Bronchial epithelial cell (primary cell): ENCODE results near the gene CLIP1. TPM values are rescaled to one million over a fixed set of nuclear protein-coding genes. Genes with fewer than 3 reads are reported as not detected.
A peak's percentile ranks its signal among the peaks of the same experiment; 100 is the strongest.

Experiments
- DNase-seq: peaks from one replicate; pipeline ENCODE4 v3.0.0-alpha.2; 2010; ENCODE audit warnings: low read depth
- FAIRE-seq: peaks from 2 replicates; lab custom pipeline; 2011; peaks lifted over from hg19 to GRCh38; lab: Jason Lieb, UNC
- H3K27me3 ChIP-seq: 2 replicates; pipeline ENCODE4 v1.5.1; 2011; ENCODE audit warnings: low read length; ENCODE audit not compliant: control insufficient read depth, insufficient read depth
- H3K36me3 ChIP-seq: 2 replicates; pipeline ENCODE4 v1.5.1; 2011; ENCODE audit warnings: low read length; ENCODE audit not compliant: control insufficient read depth, insufficient read depth
- H3K4me3 ChIP-seq: 2 replicates; pipeline ENCODE4 v1.5.1; 2011; ENCODE audit warnings: mild to moderate bottlenecking, low read depth, low read length, control low read depth
- total RNA-seq: library from RNA; depleted of rRNA; stranded (reverse); fragments of >200 nt; gene quantifications from 2 replicates; pipeline ENCODE4 v1.2.1, GENCODE V29; 2014
- TF ChIP-seq, protein P1 (sequence below): IDR thresholded peaks from 2 replicates; pipeline ENCODE4 v1.5.1; 2011; ENCODE audit warnings: mild to moderate bottlenecking, moderate library complexity, low read length, control low read depth, inconsistent platforms; ENCODE audit not compliant: insufficient read depth, severe bottlenecking

Gene CLIP1
- total RNA-seq, 1 donor from 2014 or later, result 69.0 TPM

DNA sequence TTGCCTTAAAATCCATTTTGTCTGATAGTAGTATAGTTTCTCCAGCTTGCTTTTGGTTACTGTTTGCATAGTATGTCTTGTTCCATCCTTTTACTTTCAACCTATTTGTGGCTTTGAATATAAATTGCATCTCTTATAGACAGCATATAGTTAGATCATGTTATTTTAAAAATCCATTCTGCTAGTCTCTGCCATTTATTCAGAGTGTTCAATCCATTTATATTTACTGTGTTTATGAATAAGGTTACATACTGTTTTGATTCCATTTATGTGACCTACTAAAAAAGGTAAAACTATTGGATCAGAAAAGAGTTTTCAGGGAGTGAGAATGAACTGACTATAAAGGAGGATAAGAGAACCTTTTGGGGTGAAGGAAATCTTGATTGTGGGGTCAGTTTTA lies 126.6 kb downstream of the CLIP1 start:
- FAIRE-seq (no peak), DNase-seq (no peak)
- Histone ChIP-seq H3K4me3 (no peak overlapping the region), H3K27me3 (no peaks in the 10 kb centered on the region), H3K36me3 (peaks cover 3% of the 10 kb centered on the region)
- TF ChIP-seq, protein P1, sequence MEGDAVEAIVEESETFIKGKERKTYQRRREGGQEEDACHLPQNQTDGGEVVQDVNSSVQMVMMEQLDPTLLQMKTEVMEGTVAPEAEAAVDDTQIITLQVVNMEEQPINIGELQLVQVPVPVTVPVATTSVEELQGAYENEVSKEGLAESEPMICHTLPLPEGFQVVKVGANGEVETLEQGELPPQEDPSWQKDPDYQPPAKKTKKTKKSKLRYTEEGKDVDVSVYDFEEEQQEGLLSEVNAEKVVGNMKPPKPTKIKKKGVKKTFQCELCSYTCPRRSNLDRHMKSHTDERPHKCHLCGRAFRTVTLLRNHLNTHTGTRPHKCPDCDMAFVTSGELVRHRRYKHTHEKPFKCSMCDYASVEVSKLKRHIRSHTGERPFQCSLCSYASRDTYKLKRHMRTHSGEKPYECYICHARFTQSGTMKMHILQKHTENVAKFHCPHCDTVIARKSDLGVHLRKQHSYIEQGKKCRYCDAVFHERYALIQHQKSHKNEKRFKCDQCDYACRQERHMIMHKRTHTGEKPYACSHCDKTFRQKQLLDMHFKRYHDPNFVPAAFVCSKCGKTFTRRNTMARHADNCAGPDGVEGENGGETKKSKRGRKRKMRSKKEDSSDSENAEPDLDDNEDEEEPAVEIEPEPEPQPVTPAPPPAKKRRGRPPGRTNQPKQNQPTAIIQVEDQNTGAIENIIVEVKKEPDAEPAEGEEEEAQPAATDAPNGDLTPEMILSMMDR, result no peak

DNA sequence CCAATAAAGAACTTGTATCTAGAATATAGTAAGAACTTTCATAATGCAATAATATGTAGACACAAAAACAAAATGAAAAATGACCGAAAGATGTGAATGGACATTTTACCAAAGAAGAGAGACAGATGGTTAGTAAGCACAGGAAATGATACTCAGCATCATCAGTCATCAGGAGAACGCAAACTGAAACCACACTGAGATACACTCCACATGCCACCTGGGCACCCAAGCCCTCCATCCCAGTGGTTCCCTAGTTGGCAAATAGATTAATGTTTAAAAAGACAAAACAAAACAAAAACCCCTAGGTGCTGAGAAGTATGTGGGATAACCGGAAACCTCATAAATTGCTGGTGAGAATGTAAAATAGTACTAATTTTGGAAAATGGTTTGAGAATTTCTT lies 129.4 kb downstream of the CLIP1 start:
- FAIRE-seq, result no peak
- peaks cover 1% of the 10 kb centered on the region for H3K36me3 ChIP-seq

DNA sequence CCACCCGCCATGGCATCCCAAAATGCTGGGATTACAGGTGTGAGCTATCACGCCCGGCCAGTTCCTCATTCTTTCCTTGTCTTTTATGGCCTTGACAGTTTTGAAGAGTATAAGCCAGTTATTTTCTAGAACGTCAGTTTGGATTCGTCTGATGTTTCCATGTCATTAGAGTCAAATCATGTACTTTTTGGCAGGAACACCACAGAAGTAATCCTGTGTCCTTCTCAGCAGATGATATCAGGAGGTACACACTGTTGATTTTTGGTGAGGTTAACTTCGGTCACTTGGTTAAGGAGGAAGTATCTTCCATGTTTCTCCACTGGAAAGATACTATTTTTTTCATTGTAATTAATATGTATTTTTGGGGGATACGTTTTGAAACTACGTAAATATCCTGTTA lies 131.0 kb downstream of the CLIP1 start:
- TF ChIP-seq, protein P1, result no peak
- peaks cover 1% of the 10 kb centered on the region for H3K36me3 ChIP-seq
- DNase-seq, result no peak
- H3K4me3 ChIP-seq, result no peak overlapping the region
- FAIRE-seq, result no peak
- H3K27me3 ChIP-seq, result no peaks in the 10 kb centered on the region

More for the DNA sequence above, 129.4 kb downstream of the CLIP1 start:
- DNase-seq, result no peak
- Histone ChIP-seq H3K27me3 (no peaks in the 10 kb centered on the region), H3K4me3 (no peak overlapping the region)
- TF ChIP-seq, protein P1, result no peak

DNA sequence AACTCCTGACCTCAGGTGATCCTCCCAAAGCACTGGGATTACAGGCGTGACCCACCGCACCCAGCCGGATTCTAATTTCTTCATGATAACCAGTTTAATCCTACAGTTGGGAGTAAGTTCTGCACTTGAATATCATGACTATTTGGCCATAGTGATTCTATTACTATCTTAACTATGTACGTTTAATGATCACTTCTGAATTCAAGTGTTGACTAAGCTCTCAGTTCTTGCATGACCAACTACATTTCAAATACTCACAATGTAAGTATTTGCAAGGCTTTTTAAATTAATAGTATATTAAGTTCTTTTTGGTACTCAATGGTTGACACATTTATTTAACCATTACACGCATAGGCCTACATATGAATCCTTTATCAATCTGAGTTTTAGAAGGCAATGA lies 138.8 kb downstream of the CLIP1 start:
- Histone ChIP-seq H3K4me3 (no peak overlapping the region), H3K27me3 (no peaks in the 10 kb centered on the region), H3K36me3 (peaks cover 10% of the 10 kb centered on the region)
- FAIRE-seq, result no peak
- TF ChIP-seq, protein P1, result no peak
- no peak for DNase-seq

DNA sequence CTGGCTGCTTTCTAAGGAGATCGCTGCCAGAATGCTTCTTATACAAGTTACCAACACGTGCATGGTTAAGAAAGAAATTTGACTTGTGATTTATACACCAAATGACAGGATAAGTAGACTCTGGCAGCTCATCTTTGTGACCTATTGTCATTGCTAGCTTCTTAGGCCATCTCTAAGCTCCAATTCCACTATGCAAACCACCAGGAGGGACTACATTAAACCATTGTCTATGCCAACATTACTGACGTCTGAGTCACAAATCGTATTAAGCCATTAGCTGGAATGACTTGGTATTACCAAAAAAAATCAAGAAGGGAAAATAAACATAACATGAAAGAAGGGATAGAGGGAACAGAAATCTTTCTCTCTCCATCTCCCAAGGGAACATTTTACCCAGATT lies 140.4 kb downstream of the CLIP1 start:
- FAIRE-seq (no peak), DNase-seq (peak; percentile 32)
- H3K36me3 ChIP-seq, result peaks cover 15% of the 10 kb centered on the region
- H3K4me3 ChIP-seq, result no peak overlapping the region
- TF ChIP-seq, protein P1, result no peak
- H3K27me3 ChIP-seq, result no peaks in the 10 kb centered on the region

DNA sequence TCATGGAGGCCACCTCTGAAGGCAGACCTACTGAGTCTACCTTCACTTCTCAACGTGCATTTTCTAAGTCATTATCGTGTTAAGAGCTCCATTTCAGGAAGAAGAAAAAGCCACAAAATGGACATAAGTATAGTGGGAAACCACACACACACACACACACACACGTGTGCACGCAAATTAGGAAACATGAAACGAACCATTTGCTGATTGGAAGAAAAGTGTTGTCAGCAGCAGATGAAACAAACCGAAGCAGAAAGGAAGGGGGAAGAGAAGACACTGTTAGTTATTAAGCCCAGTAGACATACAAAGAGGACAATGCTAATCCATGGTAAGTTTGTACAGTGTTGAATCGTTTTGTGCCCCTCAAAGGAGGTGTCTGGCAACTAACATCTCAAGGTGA lies 146.2 kb downstream of the CLIP1 start:
- DNase-seq, result no peak
- Histone ChIP-seq H3K36me3 (peaks cover 19% of the 10 kb centered on the region), H3K27me3 (no peaks in the 10 kb centered on the region), H3K4me3 (no peak overlapping the region)
- FAIRE-seq, result no peak
- TF ChIP-seq, protein P1, result no peak
